HL-60 (cell line): ENCODE results near the gene PPP1R12B.
"Not testable (repeated sequence)": the region's sequence is repeated elsewhere in the genome, so short reads cannot be mapped to it uniquely, and the experiment has no call there.

Experiments used
- DNase-seq, 2 experiments: peaks; one replicate each; pipeline ENCODE4 v3.0.0-alpha.2; 2010 to 2020; ENCODE audit warnings: low read depth in 1 of 2, low spot score in 1 of 2
- H3K27ac ChIP-seq: fragments of 250-450 bp; sonication (Bioruptor Pico); replicated peaks from 2 replicates; pipeline ENCODE4 v1.5.1; 2020; ENCODE audit warnings: mild to moderate bottlenecking, moderate library complexity
- H3K27me3 ChIP-seq: fragments of 250-450 bp; sonication (Bioruptor Pico); 2 replicates; pipeline ENCODE4 v1.5.1; 2021; ENCODE audit warnings: mild to moderate bottlenecking, moderate library complexity; ENCODE audit not compliant: insufficient read depth, poor library complexity, severe bottlenecking
- H3K4me3 ChIP-seq: replicated peaks from 2 replicates; pipeline ENCODE4 v1.5.1; 2011; ENCODE audit warnings: mild to moderate bottlenecking, control low read depth, low read length; ENCODE audit not compliant: insufficient read depth
- CTCF ChIP-seq: IDR thresholded peaks from one replicate; pipeline ENCODE4 v1.5.1; 2011; ENCODE audit warnings: low read length, control low read depth, inconsistent platforms; ENCODE audit not compliant: insufficient read depth
- GABPA ChIP-seq: IDR thresholded peaks from 2 replicates; pipeline ENCODE4 v1.6.1; 2012; ENCODE audit warnings: low read depth
- POLR2AphosphoS5 ChIP-seq: IDR thresholded peaks from 2 replicates; pipeline ENCODE4 v1.6.1; 2012; ENCODE audit warnings: low read depth
- REST ChIP-seq: IDR thresholded peaks from 2 replicates; pipeline ENCODE4 v1.6.1; 2012; ENCODE audit warnings: low read depth; ENCODE audit not compliant: insufficient replicate concordance
- SPI1 ChIP-seq: IDR thresholded peaks from 2 replicates; pipeline ENCODE4 v1.6.1; 2012; ENCODE audit warnings: low read depth, mild to moderate bottlenecking, borderline replicate concordance

PPP1R12B gene

GRCh38 chr1:202438393-202439174 is 90.1 kb downstream of the PPP1R12B start:
- DNase-seq, result no peak
- H3K4me3 ChIP-seq, result no peak overlapping the region
- H3K27me3 ChIP-seq, result no peaks in the 10 kb centered on the region
- TF ChIP-seq REST (no peak), POLR2AphosphoS5 (no peak), GABPA (no peak), SPI1 (no peak), CTCF (no peak)
- H3K27ac ChIP-seq, result no peak overlapping the region

GRCh38 chr1:202439308-202439707 is 90.8 kb downstream of the PPP1R12B start:
- no peaks in the 10 kb centered on the region for H3K27me3 ChIP-seq
- no peak for TF ChIP-seq SPI1
- no peak for TF ChIP-seq POLR2AphosphoS5
- TF ChIP-seq REST, result no peak
- no peak for TF ChIP-seq CTCF
- no peak for TF ChIP-seq GABPA
- no peak for DNase-seq

GRCh38 chr1:202448140-202448539 is 99.6 kb downstream of the PPP1R12B start:
- DNase-seq, H3K27me3 ChIP-seq, H3K27ac ChIP-seq, H3K4me3 ChIP-seq: not testable (repeated sequence)

More at GRCh38 chr1:202439308-202439707, 90.8 kb downstream of the PPP1R12B start:
- Histone ChIP-seq H3K27ac (no peak overlapping the region), H3K4me3 (no peak overlapping the region)

- H3K4me3 ChIP-seq, DNase-seq, H3K27ac ChIP-seq: not testable (repeated sequence)
These were observed 103.1 kb downstream of the PPP1R12B start for GRCh38 chr1:202451641-202452040.

GRCh38 chr1:202452508-202452907 is 104.0 kb downstream of the PPP1R12B start:
- no peak overlapping the region for H3K4me3 ChIP-seq

More at GRCh38 chr1:202451641-202452040, 103.1 kb downstream of the PPP1R12B start:
- not testable (repeated sequence) for H3K27me3 ChIP-seq

More at GRCh38 chr1:202452508-202452907, 104.0 kb downstream of the PPP1R12B start:
- no peak overlapping the region for H3K27ac ChIP-seq
- no peak for TF ChIP-seq REST
- no peak for TF ChIP-seq SPI1
- no peak for TF ChIP-seq POLR2AphosphoS5
- TF ChIP-seq CTCF, result no peak
- TF ChIP-seq GABPA, result no peak
- H3K27me3 ChIP-seq, result no peaks in the 10 kb centered on the region
- no peak for DNase-seq
